NB4 (cell line): ENCODE measurements around the gene AQP1.

Experiments used
- MAX ChIP-seq: IDR thresholded peaks from 2 replicates; pipeline ENCODE4 v1.6.1; 2011; ENCODE audit warnings: low read depth, low read length
- MYC ChIP-seq: IDR thresholded peaks from 2 replicates; pipeline ENCODE4 v1.6.1; 2011; ENCODE audit warnings: low read depth, low read length
- POLR2A ChIP-seq: IDR thresholded peaks from 2 replicates; pipeline ENCODE4 v1.6.1; 2011; ENCODE audit warnings: mild to moderate bottlenecking; ENCODE audit not compliant: insufficient read length; ENCODE audit errors: extremely low read depth
- TF ChIP-seq, protein P1 (sequence below): IDR thresholded peaks from one replicate; pipeline ENCODE4 v1.5.1; 2012; ENCODE audit warnings: low read depth, low read length

GRCh38 chr7:30911133-30911532, 520 bp upstream of the AQP1 start:
- TF ChIP-seq, protein P1, sequence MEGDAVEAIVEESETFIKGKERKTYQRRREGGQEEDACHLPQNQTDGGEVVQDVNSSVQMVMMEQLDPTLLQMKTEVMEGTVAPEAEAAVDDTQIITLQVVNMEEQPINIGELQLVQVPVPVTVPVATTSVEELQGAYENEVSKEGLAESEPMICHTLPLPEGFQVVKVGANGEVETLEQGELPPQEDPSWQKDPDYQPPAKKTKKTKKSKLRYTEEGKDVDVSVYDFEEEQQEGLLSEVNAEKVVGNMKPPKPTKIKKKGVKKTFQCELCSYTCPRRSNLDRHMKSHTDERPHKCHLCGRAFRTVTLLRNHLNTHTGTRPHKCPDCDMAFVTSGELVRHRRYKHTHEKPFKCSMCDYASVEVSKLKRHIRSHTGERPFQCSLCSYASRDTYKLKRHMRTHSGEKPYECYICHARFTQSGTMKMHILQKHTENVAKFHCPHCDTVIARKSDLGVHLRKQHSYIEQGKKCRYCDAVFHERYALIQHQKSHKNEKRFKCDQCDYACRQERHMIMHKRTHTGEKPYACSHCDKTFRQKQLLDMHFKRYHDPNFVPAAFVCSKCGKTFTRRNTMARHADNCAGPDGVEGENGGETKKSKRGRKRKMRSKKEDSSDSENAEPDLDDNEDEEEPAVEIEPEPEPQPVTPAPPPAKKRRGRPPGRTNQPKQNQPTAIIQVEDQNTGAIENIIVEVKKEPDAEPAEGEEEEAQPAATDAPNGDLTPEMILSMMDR: no peak
- TF ChIP-seq POLR2A (no peak), MAX (no peak), MYC (no peak)
